SU-DHL-6 (cell line): ENCODE results near the gene DUOXA1.

Experiments
- H2AFZ ChIP-seq: fragments of 200-600 bp; sonication (generic); 2 replicates; pipeline ENCODE4 v1.6.1; 2014; ENCODE audit warnings: low read depth, mild to moderate bottlenecking, moderate library complexity, mixed read lengths, antibody characterized with exemption, low read length; ENCODE audit not compliant: severe bottlenecking
- H3F3A ChIP-seq: fragments of 200-600 bp; shearing (Covaris generic); 2 replicates; pipeline ENCODE4 v1.6.0; 2016; ENCODE audit warnings: antibody characterized with exemption, mild to moderate bottlenecking; ENCODE audit not compliant: insufficient read depth
- H3K27ac ChIP-seq: fragments of 200-600 bp; sonication (generic); 2 replicates; pipeline ENCODE4 v1.5.1; 2016; ENCODE audit warnings: low read depth, mild to moderate bottlenecking, low read length, moderate library complexity, mixed read lengths
- H3K27me3 ChIP-seq: fragments of 200-600 bp; sonication (generic), shearing (Covaris generic); 2 replicates; pipeline ENCODE4 v1.6.0; 2014; ENCODE audit warnings: mild to moderate bottlenecking, low read length
- H3K36me3 ChIP-seq: fragments of 200-600 bp; sonication (generic); 2 replicates; pipeline ENCODE4 v1.6.1; 2014; ENCODE audit warnings: mild to moderate bottlenecking, low read length, mixed read lengths
- H3K4me2 ChIP-seq: fragments of 300-600, 200-600 bp; shearing (Covaris generic), sonication (generic); 2 replicates; pipeline ENCODE4 v1.6.0; 2014; ENCODE audit warnings: low read length, low read depth, mild to moderate bottlenecking; ENCODE audit not compliant: poor library complexity, severe bottlenecking
- H3K4me3 ChIP-seq: fragments of 200-600 bp; sonication (generic); 2 replicates; pipeline ENCODE4 v1.5.1; 2014; ENCODE audit warnings: antibody characterized with exemption, low read length, mild to moderate bottlenecking, mixed read lengths; ENCODE audit not compliant: insufficient read depth, poor library complexity, severe bottlenecking
- H3K79me2 ChIP-seq: fragments of 200-600 bp; sonication (generic); 2 replicates; pipeline ENCODE4 v1.6.1; 2014; ENCODE audit warnings: mild to moderate bottlenecking, low read length, moderate library complexity; ENCODE audit not compliant: insufficient read depth
- H3K9ac ChIP-seq: fragments of 200-600 bp; sonication (generic); 2 replicates; pipeline ENCODE4 v1.7.0; 2014; ENCODE audit warnings: mild to moderate bottlenecking, low read length
- H3K9me2 ChIP-seq: fragments of 200-600 bp; sonication (generic); replicated peaks from 2 replicates; pipeline ENCODE4 v1.6.1; 2014; ENCODE audit warnings: low read length; ENCODE audit not compliant: insufficient read depth
- H3K9me3 ChIP-seq: fragments of 200-600 bp; sonication (generic); 2 replicates; pipeline ENCODE4 v1.6.1; 2014; ENCODE audit warnings: low read length, mixed read lengths; ENCODE audit not compliant: insufficient read depth
- H4K20me1 ChIP-seq: fragments of 200-600 bp; sonication (generic); 2 replicates; pipeline ENCODE4 v1.6.1; 2014; ENCODE audit warnings: low read depth, mild to moderate bottlenecking, antibody characterized with exemption, low read length, moderate library complexity, mixed read lengths
- CTCF ChIP-seq: fragments of 200-600 bp; sonication (generic); IDR thresholded peaks from one replicate; pipeline ENCODE4 v1.5.1; 2017; ENCODE audit warnings: antibody characterized with exemption, mild to moderate bottlenecking, low read length, moderate library complexity; ENCODE audit not compliant: insufficient read depth, poor library complexity, severe bottlenecking
- EZH2phosphoT487 ChIP-seq: fragments of 200-600 bp; sonication (generic), shearing (Covaris generic); conservative IDR thresholded peaks from 2 replicates; pipeline ENCODE4 v1.6.1; 2018; ENCODE audit warnings: mild to moderate bottlenecking, antibody characterized with exemption, low read length, moderate library complexity, mixed read lengths

The DUOXA1 gene

GRCh38 chr15:45120081-45120972, 9.4 kb downstream of the DUOXA1 start:
- H3K4me3 ChIP-seq: no peak overlapping the region
- TF ChIP-seq CTCF (no peak), EZH2phosphoT487 (no peak)
- H3K27me3 ChIP-seq: no peaks in the 10 kb centered on the region
- H3K4me2 ChIP-seq: no peak overlapping the region
- H3K9ac ChIP-seq: no peak overlapping the region
- no peaks in the 10 kb centered on the region for H3K36me3 ChIP-seq
- H4K20me1 ChIP-seq: no peaks in the 10 kb centered on the region
- H3K79me2 ChIP-seq: no peaks in the 10 kb centered on the region
- H3F3A ChIP-seq: no peaks in the 10 kb centered on the region
- H3K27ac ChIP-seq: no peak overlapping the region
- H3K9me3 ChIP-seq: no peaks in the 10 kb centered on the region
- H3K9me2 ChIP-seq: no peaks in the 10 kb centered on the region
- no peak overlapping the region for H2AFZ ChIP-seq

- Histone ChIP-seq H3F3A (no peaks in the 10 kb centered on the region), H3K36me3 (no peaks in the 10 kb centered on the region), H3K79me2 (no peaks in the 10 kb centered on the region), H3K9me3 (no peaks in the 10 kb centered on the region), H3K27ac (no peak overlapping the region), H3K27me3 (no peaks in the 10 kb centered on the region), H3K4me2 (no peak overlapping the region), H2AFZ (no peak overlapping the region), H3K4me3 (no peak overlapping the region), H3K9me2 (no peaks in the 10 kb centered on the region), H4K20me1 (no peaks in the 10 kb centered on the region), H3K9ac (no peak overlapping the region)
- TF ChIP-seq CTCF: no peak
- no peak for TF ChIP-seq EZH2phosphoT487
Measured at GRCh38 chr15:45118996-45119395, 10.7 kb downstream of the DUOXA1 start.

GRCh38 chr15:45118131-45118588, 11.5 kb downstream of the DUOXA1 start:
- Histone ChIP-seq H3K36me3 (no peaks in the 10 kb centered on the region), H3K27ac (no peak overlapping the region), H3K9ac (no peak overlapping the region), H3K79me2 (no peaks in the 10 kb centered on the region), H3K4me2 (no peak overlapping the region), H3K9me2 (no peaks in the 10 kb centered on the region), H3K4me3 (no peak overlapping the region), H3K9me3 (no peaks in the 10 kb centered on the region), H4K20me1 (no peaks in the 10 kb centered on the region), H3F3A (no peaks in the 10 kb centered on the region), H3K27me3 (no peaks in the 10 kb centered on the region), H2AFZ (no peak overlapping the region)
- TF ChIP-seq CTCF: peak; percentile 98
- no peak for TF ChIP-seq EZH2phosphoT487
